ENCODE measurements around the gene TTF2. TPM values are rescaled to one million over a fixed set of nuclear protein-coding genes. Genes with fewer than 3 reads are reported as not detected.

The TTF2 gene
- total RNA-seq, 1 donor from 2014 or later: 14.3 TPM

DNA sequence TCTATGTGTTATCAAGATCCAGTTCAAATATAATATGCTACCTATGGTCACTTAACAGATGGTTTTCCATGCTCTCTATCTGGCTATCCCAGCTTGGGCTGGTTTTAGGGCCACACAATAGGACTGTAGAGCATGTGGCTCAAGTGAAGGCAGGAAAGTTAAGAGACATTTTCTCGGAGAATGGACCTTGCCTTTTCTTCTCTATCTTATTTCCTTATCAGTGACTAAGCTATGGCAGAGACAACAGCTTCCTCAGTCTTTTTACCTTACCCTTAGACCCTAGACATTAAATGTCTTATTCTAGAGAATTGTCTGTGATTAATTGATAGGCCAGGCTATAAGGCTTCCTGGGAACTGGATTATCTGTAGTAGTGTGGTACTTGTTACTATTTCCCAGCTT lies 30.4 kb upstream of the TTF2 start:
- H3K36me3 ChIP-seq (ENCODE audit: control insufficient read depth, insufficient read depth, low read length): no peaks in the 10 kb centered on the region
- DNase-seq (ENCODE audit: low read depth): no peak
- no peak overlapping the region for H3K4me3 ChIP-seq (ENCODE audit: low read depth, low read length)
- TF ChIP-seq, protein P1, sequence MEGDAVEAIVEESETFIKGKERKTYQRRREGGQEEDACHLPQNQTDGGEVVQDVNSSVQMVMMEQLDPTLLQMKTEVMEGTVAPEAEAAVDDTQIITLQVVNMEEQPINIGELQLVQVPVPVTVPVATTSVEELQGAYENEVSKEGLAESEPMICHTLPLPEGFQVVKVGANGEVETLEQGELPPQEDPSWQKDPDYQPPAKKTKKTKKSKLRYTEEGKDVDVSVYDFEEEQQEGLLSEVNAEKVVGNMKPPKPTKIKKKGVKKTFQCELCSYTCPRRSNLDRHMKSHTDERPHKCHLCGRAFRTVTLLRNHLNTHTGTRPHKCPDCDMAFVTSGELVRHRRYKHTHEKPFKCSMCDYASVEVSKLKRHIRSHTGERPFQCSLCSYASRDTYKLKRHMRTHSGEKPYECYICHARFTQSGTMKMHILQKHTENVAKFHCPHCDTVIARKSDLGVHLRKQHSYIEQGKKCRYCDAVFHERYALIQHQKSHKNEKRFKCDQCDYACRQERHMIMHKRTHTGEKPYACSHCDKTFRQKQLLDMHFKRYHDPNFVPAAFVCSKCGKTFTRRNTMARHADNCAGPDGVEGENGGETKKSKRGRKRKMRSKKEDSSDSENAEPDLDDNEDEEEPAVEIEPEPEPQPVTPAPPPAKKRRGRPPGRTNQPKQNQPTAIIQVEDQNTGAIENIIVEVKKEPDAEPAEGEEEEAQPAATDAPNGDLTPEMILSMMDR (IDR thresholded peaks at IDR 0.05; ENCODE audit: insufficient read depth, low read length, poor library complexity, severe bottlenecking): no peak
- no peaks in the 10 kb centered on the region for H3K27me3 ChIP-seq (ENCODE audit: control insufficient read depth, insufficient read depth, low read length)

GRCh38 chr1:117030271-117030877 lies 29.8 kb upstream of the TTF2 start:
- TF ChIP-seq, protein P1 (IDR thresholded peaks at IDR 0.05; ENCODE audit: insufficient read depth, low read length, poor library complexity, severe bottlenecking): no peak
- Histone ChIP-seq H3K36me3 (ENCODE audit: control insufficient read depth, insufficient read depth, low read length) (no peaks in the 10 kb centered on the region), H3K27me3 (ENCODE audit: control insufficient read depth, insufficient read depth, low read length) (no peaks in the 10 kb centered on the region), H3K4me3 (ENCODE audit: low read depth, low read length) (no peak overlapping the region)
- DNase-seq (ENCODE audit: low read depth): no peak

DNA sequence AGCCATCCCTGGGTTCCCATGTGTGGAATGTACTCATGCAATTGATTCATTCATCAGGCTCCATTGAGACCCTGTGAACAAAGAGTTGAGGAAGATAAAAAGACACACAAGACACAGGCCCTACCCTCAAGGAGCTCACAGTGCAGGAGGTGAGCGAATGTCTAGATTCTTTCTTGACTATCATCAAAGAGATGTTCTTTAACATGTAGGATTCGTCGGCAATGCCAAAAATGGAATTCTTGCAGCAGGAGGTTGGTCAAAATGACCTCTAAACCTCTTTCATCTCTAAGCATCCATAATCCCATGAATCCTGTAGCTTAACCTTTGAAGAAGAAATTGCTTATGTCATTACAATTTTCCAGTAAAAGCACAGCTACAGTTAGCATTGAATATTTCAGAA lies 27.9 kb upstream of the TTF2 start:
- H3K4me3 ChIP-seq (ENCODE audit: low read depth, low read length): no peak overlapping the region
- H3K36me3 ChIP-seq (ENCODE audit: control insufficient read depth, insufficient read depth, low read length): no peaks in the 10 kb centered on the region
- no peaks in the 10 kb centered on the region for H3K27me3 ChIP-seq (ENCODE audit: control insufficient read depth, insufficient read depth, low read length)
- TF ChIP-seq, protein P1 (IDR thresholded peaks at IDR 0.05; ENCODE audit: insufficient read depth, low read length, poor library complexity, severe bottlenecking): no peak
- no peak for DNase-seq (ENCODE audit: low read depth)

GRCh38 chr1:117032681-117033539 lies 27.2 kb upstream of the TTF2 start:
- H3K36me3 ChIP-seq (ENCODE audit: control insufficient read depth, insufficient read depth, low read length): no peaks in the 10 kb centered on the region
- TF ChIP-seq, protein P1 (IDR thresholded peaks at IDR 0.05; ENCODE audit: insufficient read depth, low read length, poor library complexity, severe bottlenecking): no peak
- DNase-seq (ENCODE audit: low read depth): no peak
- no peaks in the 10 kb centered on the region for H3K27me3 ChIP-seq (ENCODE audit: control insufficient read depth, insufficient read depth, low read length)
- H3K4me3 ChIP-seq (ENCODE audit: low read depth, low read length): no peak overlapping the region

DNA sequence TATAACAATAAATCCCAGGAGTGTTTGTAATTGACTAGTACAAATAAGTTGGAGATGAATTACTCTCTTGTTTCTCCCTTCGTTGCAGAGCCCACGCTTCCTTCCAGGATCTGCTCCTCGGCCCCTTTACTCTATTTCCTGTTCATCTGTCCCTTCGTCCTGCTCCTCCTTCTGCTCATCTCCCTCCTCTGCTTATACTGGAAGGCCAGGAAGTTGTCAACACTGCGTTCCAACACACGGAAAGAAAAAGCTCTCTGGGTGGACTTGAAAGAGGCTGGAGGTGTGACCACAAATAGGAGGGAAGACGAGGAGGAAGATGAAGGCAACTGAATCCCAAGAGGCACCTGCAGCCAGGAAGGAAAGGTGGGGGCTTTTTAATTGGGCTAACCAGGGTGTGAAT lies 26.4 kb upstream of the TTF2 start:
- Histone ChIP-seq H3K36me3 (ENCODE audit: control insufficient read depth, insufficient read depth, low read length) (no peaks in the 10 kb centered on the region), H3K4me3 (ENCODE audit: low read depth, low read length) (no peak overlapping the region), H3K27me3 (ENCODE audit: control insufficient read depth, insufficient read depth, low read length) (no peaks in the 10 kb centered on the region)
- TF ChIP-seq, protein P1 (IDR thresholded peaks at IDR 0.05; ENCODE audit: insufficient read depth, low read length, poor library complexity, severe bottlenecking): no peak
- DNase-seq (ENCODE audit: low read depth): no peak

Data from kidney epithelial cell (primary cell).